Fibroblast of skin of back (primary cell): ENCODE results near the gene LRRC55.

Experiments used
- DNase-seq: peaks from one replicate; pipeline ENCODE4 v3.0.0-alpha.2; 2013

Gene LRRC55

GRCh38 chr11:57203882-57204480 is 22.2 kb downstream of the LRRC55 start:
- DNase-seq, result no peak

GRCh38 chr11:57205041-57205641 is 23.4 kb downstream of the LRRC55 start:
- peak; percentile 54 for DNase-seq

- DNase-seq, result no peak
Measured at GRCh38 chr11:57207168-57207567, 25.4 kb downstream of the LRRC55 start.

- no peak for DNase-seq
Measured at GRCh38 chr11:57210781-57211180, 29.0 kb downstream of the LRRC55 start.

GRCh38 chr11:57213342-57214097 is 31.8 kb downstream of the LRRC55 start:
- DNase-seq, result no peak

- DNase-seq, result peak; percentile 42
Measured at GRCh38 chr11:57214098-57214417, 32.3 kb downstream of the LRRC55 start.

- DNase-seq, result peak; percentile 88
Measured at GRCh38 chr11:57214494-57214893, 32.7 kb downstream of the LRRC55 start.

GRCh38 chr11:57216463-57216862 is 34.7 kb downstream of the LRRC55 start:
- no peak for DNase-seq

- no peak for DNase-seq
Measured at GRCh38 chr11:57217053-57217452, 35.3 kb downstream of the LRRC55 start.

GRCh38 chr11:57219021-57219627 is 37.4 kb downstream of the LRRC55 start:
- DNase-seq, result no peak

- no peak for DNase-seq
Measured at GRCh38 chr11:57222239-57222638, 40.5 kb downstream of the LRRC55 start.

GRCh38 chr11:57223601-57224000 is 41.8 kb downstream of the LRRC55 start:
- DNase-seq, result peak; percentile 62

- DNase-seq, result no peak
Measured at GRCh38 chr11:57224128-57224527, 42.4 kb downstream of the LRRC55 start.

GRCh38 chr11:57224537-57224936 is 42.8 kb downstream of the LRRC55 start:
- peak; percentile 91 for DNase-seq

- no peak for DNase-seq
Measured at GRCh38 chr11:57228600-57228999, 46.8 kb downstream of the LRRC55 start.

GRCh38 chr11:57230316-57230715 is 48.6 kb downstream of the LRRC55 start:
- peak; percentile 39 for DNase-seq

- DNase-seq, result no peak
Measured at GRCh38 chr11:57230791-57231538, 49.2 kb downstream of the LRRC55 start.

- no peak for DNase-seq
Measured at GRCh38 chr11:57231539-57232253, 49.9 kb downstream of the LRRC55 start.

- no peak for DNase-seq
Measured at GRCh38 chr11:57233702-57234101, 51.9 kb downstream of the LRRC55 start.

GRCh38 chr11:57235761-57236703 is 54.3 kb downstream of the LRRC55 start:
- DNase-seq, result no peak

- no peak for DNase-seq
Measured at GRCh38 chr11:57237204-57237681, 55.5 kb downstream of the LRRC55 start, which contains the start of gene APLNR. APLNR (minus strand) TSS chr11:57237250; CDS start chr11:57237004, 246 bp downstream.
